Measurements from ENCODE around the gene FAM221B.

FAM221B gene

DNA sequence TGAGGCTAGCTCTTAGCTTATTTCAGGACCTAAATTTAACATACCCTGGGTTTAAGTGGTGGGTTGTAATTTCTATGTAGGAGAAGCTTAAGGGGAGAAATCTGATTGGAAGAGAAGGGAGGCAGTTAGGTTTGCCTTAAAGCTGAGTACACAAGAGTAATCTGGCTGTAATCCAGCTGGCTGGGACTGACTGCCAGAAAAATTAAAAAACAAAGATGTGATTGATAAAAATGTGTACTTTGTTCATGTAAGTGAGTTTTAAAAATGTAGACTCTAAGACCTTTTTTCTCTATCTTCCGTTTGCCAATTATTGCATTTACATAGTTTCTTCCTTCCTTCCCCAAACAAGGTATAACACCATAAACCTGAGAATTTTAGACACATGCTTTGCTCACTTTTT, 57.0 kb downstream of the FAM221B start (continued):
- TF ChIP-seq, protein P1, sequence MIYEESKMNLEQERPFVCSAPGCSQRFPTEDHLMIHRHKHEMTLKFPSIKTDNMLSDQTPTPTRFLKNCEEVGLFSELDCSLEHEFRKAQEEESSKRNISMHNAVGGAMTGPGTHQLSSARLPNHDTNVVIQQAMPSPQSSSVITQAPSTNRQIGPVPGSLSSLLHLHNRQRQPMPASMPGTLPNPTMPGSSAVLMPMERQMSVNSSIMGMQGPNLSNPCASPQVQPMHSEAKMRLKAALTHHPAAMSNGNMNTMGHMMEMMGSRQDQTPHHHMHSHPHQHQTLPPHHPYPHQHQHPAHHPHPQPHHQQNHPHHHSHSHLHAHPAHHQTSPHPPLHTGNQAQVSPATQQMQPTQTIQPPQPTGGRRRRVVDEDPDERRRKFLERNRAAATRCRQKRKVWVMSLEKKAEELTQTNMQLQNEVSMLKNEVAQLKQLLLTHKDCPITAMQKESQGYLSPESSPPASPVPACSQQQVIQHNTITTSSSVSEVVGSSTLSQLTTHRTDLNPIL (CRISPR knock-in tag; IDR thresholded peaks at IDR 0.05; ENCODE audit: low read depth): no peak
- TF ChIP-seq CSDC2 (CRISPR knock-in tag; IDR thresholded peaks at IDR 0.05) (no peak), GLIS3 (CRISPR knock-in tag; IDR thresholded peaks at IDR 0.05) (no peak), TCF4 (CRISPR knock-in tag; IDR thresholded peaks at IDR 0.05; ENCODE audit: borderline replicate concordance) (no peak), RARB (CRISPR knock-in tag; IDR thresholded peaks at IDR 0.05) (no peak)
- TF ChIP-seq, protein P2, sequence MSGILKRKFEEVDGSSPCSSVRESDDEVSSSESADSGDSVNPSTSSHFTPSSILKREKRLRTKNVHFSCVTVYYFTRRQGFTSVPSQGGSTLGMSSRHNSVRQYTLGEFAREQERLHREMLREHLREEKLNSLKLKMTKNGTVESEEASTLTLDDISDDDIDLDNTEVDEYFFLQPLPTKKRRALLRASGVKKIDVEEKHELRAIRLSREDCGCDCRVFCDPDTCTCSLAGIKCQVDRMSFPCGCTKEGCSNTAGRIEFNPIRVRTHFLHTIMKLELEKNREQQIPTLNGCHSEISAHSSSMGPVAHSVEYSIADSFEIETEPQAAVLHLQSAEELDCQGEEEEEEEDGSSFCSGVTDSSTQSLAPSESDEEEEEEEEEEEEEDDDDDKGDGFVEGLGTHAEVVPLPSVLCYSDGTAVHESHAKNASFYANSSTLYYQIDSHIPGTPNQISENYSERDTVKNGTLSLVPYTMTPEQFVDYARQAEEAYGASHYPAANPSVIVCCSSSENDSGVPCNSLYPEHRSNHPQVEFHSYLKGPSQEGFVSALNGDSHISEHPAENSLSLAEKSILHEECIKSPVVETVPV (CRISPR knock-in tag; IDR thresholded peaks at IDR 0.05): no peak

DNA sequence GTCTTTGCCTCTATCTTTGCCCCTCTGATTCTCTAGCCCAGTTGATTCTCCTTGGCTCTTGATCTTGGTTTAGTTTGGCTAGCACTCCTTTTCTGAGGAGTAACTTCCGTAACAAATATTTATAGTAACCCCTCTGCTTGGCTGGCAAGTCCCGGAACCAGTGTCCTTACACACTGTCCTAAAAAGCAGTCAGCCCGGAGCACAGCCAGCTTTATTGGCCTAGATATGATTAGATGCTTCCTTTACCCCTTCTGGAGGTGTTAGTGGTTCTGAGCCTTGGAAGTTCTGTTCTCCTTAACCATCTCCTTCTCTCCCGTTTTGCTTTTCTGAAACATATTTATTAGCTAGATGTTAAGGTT, 57.5 kb downstream of the FAM221B start:
- no peak for TF ChIP-seq ISL1 (CRISPR knock-in tag; IDR thresholded peaks at IDR 0.05)
- TF ChIP-seq ESRRG (CRISPR knock-in tag; IDR thresholded peaks at IDR 0.05): no peak
- no peak for TF ChIP-seq OSR1 (CRISPR knock-in tag; IDR thresholded peaks at IDR 0.05)
- TF ChIP-seq ZNF565 (CRISPR knock-in tag; conservative IDR thresholded peaks at IDR 0.05; ENCODE audit: low read depth): no peak
- no peak for TF ChIP-seq TCF4 (CRISPR knock-in tag; IDR thresholded peaks at IDR 0.05; ENCODE audit: borderline replicate concordance)
- no peak for TF ChIP-seq ZNF70 (CRISPR knock-in tag; IDR thresholded peaks at IDR 0.05)
- no peak for TF ChIP-seq ARNTL (CRISPR knock-in tag; IDR thresholded peaks at IDR 0.05; ENCODE audit: borderline replicate concordance, low read depth)
- TF ChIP-seq RARB (CRISPR knock-in tag; IDR thresholded peaks at IDR 0.05): no peak
- TF ChIP-seq, protein P2 (CRISPR knock-in tag; IDR thresholded peaks at IDR 0.05): no peak
- TF ChIP-seq ZFP3 (CRISPR knock-in tag; IDR thresholded peaks at IDR 0.05): no peak
- no peak for TF ChIP-seq GLIS3 (CRISPR knock-in tag; IDR thresholded peaks at IDR 0.05)
- peak; percentile 48 for ATAC-seq

DNA sequence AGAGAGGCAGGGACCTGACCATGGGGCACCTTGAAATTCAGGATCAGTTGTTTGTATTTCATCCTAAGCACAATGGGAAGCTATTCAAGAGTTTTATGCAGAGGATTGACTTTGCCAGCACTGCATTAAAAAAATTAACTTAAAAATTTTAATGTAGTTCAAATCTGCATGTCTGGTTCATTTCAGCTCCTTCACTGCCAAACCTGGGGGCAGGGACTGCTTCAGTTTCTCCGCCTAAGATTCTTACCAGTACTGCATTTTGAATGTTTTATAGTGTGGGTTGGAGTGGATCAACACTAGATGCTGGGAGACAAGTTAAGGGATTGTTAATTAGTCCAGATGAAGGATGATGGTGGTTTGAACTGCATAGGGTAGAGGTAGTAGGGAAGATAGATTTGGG, 58.8 kb downstream of the FAM221B start:
- ATAC-seq: no peak
- TF ChIP-seq ZFP30 (CRISPR knock-in tag; IDR thresholded peaks at IDR 0.05) (no peak), OSR1 (CRISPR knock-in tag; IDR thresholded peaks at IDR 0.05) (no peak), TOX (CRISPR knock-in tag; IDR thresholded peaks at IDR 0.05; ENCODE audit: borderline replicate concordance) (no peak), PPARA (CRISPR knock-in tag; IDR thresholded peaks at IDR 0.05; ENCODE audit: borderline replicate concordance) (no peak), GLIS3 (CRISPR knock-in tag; IDR thresholded peaks at IDR 0.05) (no peak), BACH2 (CRISPR knock-in tag; IDR thresholded peaks at IDR 0.05; ENCODE audit: borderline replicate concordance) (no peak), RARB (CRISPR knock-in tag; IDR thresholded peaks at IDR 0.05) (no peak), ZNF565 (CRISPR knock-in tag; conservative IDR thresholded peaks at IDR 0.05; ENCODE audit: low read depth) (no peak), ZFP3 (CRISPR knock-in tag; IDR thresholded peaks at IDR 0.05) (no peak), ZNF8 (CRISPR knock-in tag; IDR thresholded peaks at IDR 0.05) (no peak), CSDC2 (CRISPR knock-in tag; IDR thresholded peaks at IDR 0.05) (no peak), ISL1 (CRISPR knock-in tag; IDR thresholded peaks at IDR 0.05) (no peak), ESRRG (CRISPR knock-in tag; IDR thresholded peaks at IDR 0.05) (no peak)
- TF ChIP-seq, protein P1 (CRISPR knock-in tag; IDR thresholded peaks at IDR 0.05; ENCODE audit: low read depth): no peak
- TF ChIP-seq, protein P3, sequence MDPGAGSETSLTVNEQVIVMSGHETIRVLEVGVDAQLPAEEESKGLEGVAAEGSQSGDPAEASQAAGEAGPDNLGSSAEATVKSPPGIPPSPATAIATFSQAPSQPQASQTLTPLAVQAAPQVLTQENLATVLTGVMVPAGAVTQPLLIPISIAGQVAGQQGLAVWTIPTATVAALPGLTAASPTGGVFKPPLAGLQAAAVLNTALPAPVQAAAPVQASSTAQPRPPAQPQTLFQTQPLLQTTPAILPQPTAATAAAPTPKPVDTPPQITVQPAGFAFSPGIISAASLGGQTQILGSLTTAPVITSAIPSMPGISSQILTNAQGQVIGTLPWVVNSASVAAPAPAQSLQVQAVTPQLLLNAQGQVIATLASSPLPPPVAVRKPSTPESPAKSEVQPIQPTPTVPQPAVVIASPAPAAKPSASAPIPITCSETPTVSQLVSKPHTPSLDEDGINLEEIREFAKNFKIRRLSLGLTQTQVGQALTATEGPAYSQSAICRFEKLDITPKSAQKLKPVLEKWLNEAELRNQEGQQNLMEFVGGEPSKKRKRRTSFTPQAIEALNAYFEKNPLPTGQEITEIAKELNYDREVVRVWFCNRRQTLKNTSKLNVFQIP (CRISPR knock-in tag; IDR thresholded peaks at IDR 0.05; ENCODE audit: borderline replicate concordance, low read depth): no peak
- TF ChIP-seq, protein P4, sequence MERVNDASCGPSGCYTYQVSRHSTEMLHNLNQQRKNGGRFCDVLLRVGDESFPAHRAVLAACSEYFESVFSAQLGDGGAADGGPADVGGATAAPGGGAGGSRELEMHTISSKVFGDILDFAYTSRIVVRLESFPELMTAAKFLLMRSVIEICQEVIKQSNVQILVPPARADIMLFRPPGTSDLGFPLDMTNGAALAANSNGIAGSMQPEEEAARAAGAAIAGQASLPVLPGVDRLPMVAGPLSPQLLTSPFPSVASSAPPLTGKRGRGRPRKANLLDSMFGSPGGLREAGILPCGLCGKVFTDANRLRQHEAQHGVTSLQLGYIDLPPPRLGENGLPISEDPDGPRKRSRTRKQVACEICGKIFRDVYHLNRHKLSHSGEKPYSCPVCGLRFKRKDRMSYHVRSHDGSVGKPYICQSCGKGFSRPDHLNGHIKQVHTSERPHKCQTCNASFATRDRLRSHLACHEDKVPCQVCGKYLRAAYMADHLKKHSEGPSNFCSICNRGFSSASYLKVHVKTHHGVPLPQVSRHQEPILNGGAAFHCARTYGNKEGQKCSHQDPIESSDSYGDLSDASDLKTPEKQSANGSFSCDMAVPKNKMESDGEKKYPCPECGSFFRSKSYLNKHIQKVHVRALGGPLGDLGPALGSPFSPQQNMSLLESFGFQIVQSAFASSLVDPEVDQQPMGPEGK (CRISPR knock-in tag; IDR thresholded peaks at IDR 0.05; ENCODE audit: borderline replicate concordance): no peak
- TF ChIP-seq, protein P2 (CRISPR knock-in tag; IDR thresholded peaks at IDR 0.05): no peak

Data from SK-N-SH treated with all-trans-retinoic acid at 6 μM for 48 hours (cell line).